Adrenal gland (tissue), 12 donors: Measurements from ENCODE around the gene DGKH. TPM values are rescaled to one million over a fixed set of nuclear protein-coding genes. Genes with fewer than 3 reads are reported as not detected.

ENCODE experiments used
- DNase-seq, 7 donors: peaks; one replicate each; pipeline ENCODE4 v3.0.0-alpha.2; 2019 to 2020
- H3K27ac ChIP-seq, 5 donors: fragments of 200-600 bp; sonication (generic) in 4 of 5; 1 replicate in 3 of 5; 2 replicates in 2 of 5; pipeline versions ENCODE4 v1.5.1 to v1.8.0; 2016 to 2020; ENCODE audit warnings: mild to moderate bottlenecking in 1 of 5
- H3K27me3 ChIP-seq: fragments of 200-600 bp; 2 replicates; pipeline ENCODE4 v1.8.0; 2021
- H3K36me3 ChIP-seq, 2 donors: fragments of 200-600 bp; replicated peaks in 1 of 2; 1 replicate in 1 of 2; 2 replicates in 1 of 2; pipeline versions ENCODE4 v1.5.1 to v1.8.0; 2018 to 2022
- H3K4me1 ChIP-seq, 2 donors: fragments of 200-600 bp; replicated peaks in 1 of 2; 1 replicate in 1 of 2; 2 replicates in 1 of 2; pipeline versions ENCODE4 v1.5.1 to v1.8.0; 2018 to 2021
- H3K4me3 ChIP-seq, 4 donors: fragments of 200-600 bp; sonication (generic) in 3 of 4; one replicate each; pipeline ENCODE4 v1.5.1; 2016 to 2018
- H3K9me3 ChIP-seq, 3 donors: fragments of 200-600 bp; sonication (generic) in 1 of 3; replicated peaks in 1 of 3; 1 replicate in 2 of 3; 2 replicates in 1 of 3; pipeline versions ENCODE4 v1.5.1 to v1.8.0; 2016 to 2021
- POLR2A ChIP-seq, 2 donors: fragments of 450-650 bp; IDR thresholded peaks; one replicate each; pipeline ENCODE4 v1.6.1; 2017; ENCODE audit warnings: antibody characterized with exemption in 2 of 2, mild to moderate bottlenecking in 2 of 2, moderate library complexity in 1 of 2
- WGBS, 4 donors: extraction: QIAGEN DNeasy Blood & Tissue Kit in 2 of 4; methylation state at CpG; one replicate each; pipeline versions ENCODE4 v1.1.5 to v1.1.7; 2013 to 2017; 5-methylcytosine and 5-hydroxymethylcytosine counted together
- intact Hi-C, 2 donors: fragments of 100-400 bp; cut with DNase I; formaldehyde crosslinking; loops; one replicate each; pipeline versions ENCODE4 v1.14.1 to v1.15.0; 2022 to 2023
- polyA plus RNA-seq, 3 donors: library from polyadenylated mRNA; stranded (reverse); fragments of 200-250 nt in 2 of 3; fragments of 350-450 nt in 1 of 3; fragmentation: Illumina TruSeq in 1 of 3; extraction: RNeasy Lipid Tissue Mini Kit (QIAGEN cat#74804) in 1 of 3; gene quantifications; one replicate each; pipeline ENCODE4 v1.2.3, GENCODE V29; 2013 to 2014
- total RNA-seq, 9 donors: library from RNA; depleted of rRNA in 4 of 9; stranded (reverse); fragments of >200 nt in 4 of 9; fragments of 120-200 nt in 1 of 9; fragmentation: NEBNext Ultra II Directional in 1 of 9; extraction: Animal tissue kit (Norgen Biotek cat#: 25700) in 1 of 9; gene quantifications; one replicate each; pipeline versions ENCODE4 v1.1.0 to v1.2.4, GENCODE V29; 2013 to 2023
- TF ChIP-seq, protein P1 (sequence below), 6 experiments: fragments of 450-650 bp in 4 of 6; fragments of 200-600 bp in 2 of 6; sonication (generic) in 1 of 6; IDR thresholded peaks; 1 replicate in 5 of 6; 2 replicates in 1 of 6; pipeline versions ENCODE4 v1.5.1 to v1.8.0; 2016 to 2021; ENCODE audit warnings: antibody characterized with exemption in 6 of 6, mild to moderate bottlenecking in 2 of 6, moderate library complexity in 1 of 6
- donor health status: healthy with polysubstance abuse.
- donor health status: Bipolar disorder and iron deficiency.
- donor health status: DM: yes; HTN: yes; CAD: no.
- donor health status: DM: no; HTN: no; CAD: no.
- donor health status: DM: no; HTN: no; CAD: no.
- donor health status: DM: yes; HTN: yes; CAD: no.

DGKH gene
- total and polyA plus RNA-seq, 12 donors, result 0.81 to 7.1 (median 3.6) TPM

DNA sequence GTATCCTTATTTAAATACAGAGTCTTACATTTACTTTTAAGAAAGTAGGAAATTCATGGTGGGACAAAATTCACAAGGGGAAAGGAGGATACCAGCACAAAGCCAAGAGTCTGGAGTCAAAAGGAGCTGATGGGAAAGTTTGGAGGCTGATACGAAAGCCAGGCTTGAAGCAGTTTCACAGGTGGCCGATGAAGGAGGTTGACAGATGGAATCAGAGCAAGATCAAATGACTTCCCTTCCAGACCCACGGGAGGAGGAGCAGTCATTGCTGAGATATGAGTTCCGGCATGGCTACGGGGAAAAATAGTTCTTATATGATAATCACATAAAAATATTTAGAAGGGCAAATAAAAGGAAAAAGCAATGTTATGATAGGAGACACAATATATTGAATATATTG is 65.0 kb downstream of the DGKH start:
- no peaks in the 10 kb centered on the region for H3K4me1 ChIP-seq
- H3K27me3 ChIP-seq, result no peaks in the 10 kb centered on the region
- H3K4me3 ChIP-seq, result no peak overlapping the region
- DNase-seq, result no peak
- no peaks in the 10 kb centered on the region for H3K36me3 ChIP-seq
- TF ChIP-seq, protein P1, sequence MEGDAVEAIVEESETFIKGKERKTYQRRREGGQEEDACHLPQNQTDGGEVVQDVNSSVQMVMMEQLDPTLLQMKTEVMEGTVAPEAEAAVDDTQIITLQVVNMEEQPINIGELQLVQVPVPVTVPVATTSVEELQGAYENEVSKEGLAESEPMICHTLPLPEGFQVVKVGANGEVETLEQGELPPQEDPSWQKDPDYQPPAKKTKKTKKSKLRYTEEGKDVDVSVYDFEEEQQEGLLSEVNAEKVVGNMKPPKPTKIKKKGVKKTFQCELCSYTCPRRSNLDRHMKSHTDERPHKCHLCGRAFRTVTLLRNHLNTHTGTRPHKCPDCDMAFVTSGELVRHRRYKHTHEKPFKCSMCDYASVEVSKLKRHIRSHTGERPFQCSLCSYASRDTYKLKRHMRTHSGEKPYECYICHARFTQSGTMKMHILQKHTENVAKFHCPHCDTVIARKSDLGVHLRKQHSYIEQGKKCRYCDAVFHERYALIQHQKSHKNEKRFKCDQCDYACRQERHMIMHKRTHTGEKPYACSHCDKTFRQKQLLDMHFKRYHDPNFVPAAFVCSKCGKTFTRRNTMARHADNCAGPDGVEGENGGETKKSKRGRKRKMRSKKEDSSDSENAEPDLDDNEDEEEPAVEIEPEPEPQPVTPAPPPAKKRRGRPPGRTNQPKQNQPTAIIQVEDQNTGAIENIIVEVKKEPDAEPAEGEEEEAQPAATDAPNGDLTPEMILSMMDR (IDR thresholded peaks at IDR 0.05), result no peak
- no peak for TF ChIP-seq POLR2A (IDR thresholded peaks at IDR 0.05)
- 66 to 77% (median 73%) methylated on average over 5 of the region's 5 CpGs for WGBS, 4 donors
- H3K9me3 ChIP-seq, result no peaks in the 10 kb centered on the region
- intact Hi-C loops, result loop anchor here (5.0 to 10.0 kb wide), 2 partner anchors 446 to 699 kb away; no protein-coding TSS in a partner anchor
- no peak overlapping the region for H3K27ac ChIP-seq

DNA sequence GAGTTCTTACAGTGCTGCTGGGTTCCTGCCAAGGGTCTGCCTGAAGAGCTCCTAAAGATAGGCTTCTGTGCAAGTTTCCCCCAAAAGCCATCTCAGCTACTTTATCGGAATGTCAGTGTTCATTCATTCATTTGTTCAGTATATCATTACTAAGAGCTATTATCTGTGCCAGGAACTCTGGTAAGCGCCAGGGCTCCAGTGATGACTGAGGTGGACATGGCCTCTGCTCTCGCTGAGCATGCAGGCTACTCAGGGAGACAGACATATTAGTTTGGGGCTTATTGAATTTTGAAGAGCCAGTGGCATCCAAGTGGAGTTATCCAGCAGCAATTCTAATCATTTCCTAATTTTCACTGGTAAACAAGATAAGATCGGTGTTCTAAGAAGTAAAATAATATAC is 65.8 kb downstream of the DGKH start:
- Histone ChIP-seq H3K36me3 (no peaks in the 10 kb centered on the region), H3K4me3 (no peak overlapping the region), H3K27me3 (no peaks in the 10 kb centered on the region), H3K27ac (no peak overlapping the region), H3K9me3 (no peaks in the 10 kb centered on the region), H3K4me1 (no peaks in the 10 kb centered on the region)
- TF ChIP-seq, protein P1 (IDR thresholded peaks at IDR 0.05), result no peak
- no peak for TF ChIP-seq POLR2A (IDR thresholded peaks at IDR 0.05)
- intact Hi-C loops, result loop anchor here (5.0 to 10.0 kb wide), 2 partner anchors 447 to 699 kb away; no protein-coding TSS in a partner anchor
- WGBS, 4 donors, result 69 to 87% (median 77%) methylated on average over 4 of the region's 4 CpGs
- DNase-seq, result no peak

DNA sequence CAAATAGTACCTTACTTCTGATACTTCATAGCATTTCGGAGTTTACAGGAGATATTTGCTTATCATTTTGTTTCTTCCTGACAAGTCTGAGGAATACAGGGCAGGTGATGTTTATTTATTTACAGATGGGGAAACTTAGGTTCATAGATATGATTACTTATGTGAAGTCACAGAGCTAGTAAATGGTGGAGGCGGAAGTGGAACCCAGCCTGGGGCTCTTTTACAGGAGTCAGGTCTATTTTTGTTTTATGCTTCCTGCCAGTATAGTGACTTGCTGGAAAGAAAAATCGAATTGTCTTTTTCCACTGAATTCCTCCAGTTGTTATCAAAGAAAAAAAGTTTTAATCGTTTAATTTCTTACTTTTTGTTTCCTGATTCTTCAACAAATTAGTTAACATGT is 66.5 kb downstream of the DGKH start:
- no peaks in the 10 kb centered on the region for H3K9me3 ChIP-seq
- 72 to 76% (median 74%) methylated on average over 4 of the region's 4 CpGs for WGBS, 4 donors
- no peak overlapping the region for H3K27ac ChIP-seq
- no peak for DNase-seq
- no peaks in the 10 kb centered on the region for H3K36me3 ChIP-seq
- H3K4me3 ChIP-seq, result no peak overlapping the region
- TF ChIP-seq, protein P1 (IDR thresholded peaks at IDR 0.05), result no peak
- intact Hi-C loops, result loop anchor here (5.0 to 10.0 kb wide), 2 partner anchors 448 to 700 kb away; no protein-coding TSS in a partner anchor
- no peaks in the 10 kb centered on the region for H3K27me3 ChIP-seq
- H3K4me1 ChIP-seq, result no peaks in the 10 kb centered on the region

DNA sequence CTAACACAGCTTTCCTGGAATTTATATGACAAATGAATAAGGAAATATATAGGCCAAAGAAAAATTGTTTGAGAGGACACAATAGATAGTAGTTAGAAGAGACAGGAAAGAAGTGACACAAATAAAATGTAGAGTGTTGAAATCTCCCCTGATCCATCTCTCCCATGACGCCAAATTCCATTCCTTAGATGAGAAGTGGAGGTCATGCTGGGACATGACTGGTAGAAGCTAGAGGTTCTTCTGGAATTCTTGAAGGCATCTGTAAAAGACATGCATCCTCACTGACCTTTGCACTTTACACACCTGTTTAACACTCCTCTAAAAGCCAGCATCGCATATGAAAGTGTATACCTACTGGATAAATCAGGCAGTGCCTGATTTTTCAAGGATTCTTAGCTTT is 67.8 kb downstream of the DGKH start:
- H3K27me3 ChIP-seq, result no peaks in the 10 kb centered on the region
- no peak for DNase-seq
- H3K27ac ChIP-seq, result no peak overlapping the region
- TF ChIP-seq POLR2A (IDR thresholded peaks at IDR 0.05), result no peak
- TF ChIP-seq, protein P1 (IDR thresholded peaks at IDR 0.05), result no peak
- no peaks in the 10 kb centered on the region for H3K4me1 ChIP-seq
- intact Hi-C loops, result loop anchor here in 1 of 2 donors (10.0 kb wide), 1 partner anchor 701 kb away; no protein-coding TSS in a partner anchor
- no peaks in the 10 kb centered on the region for H3K36me3 ChIP-seq
- 81 to 91% (median 87%) methylated on average over 2 of the region's 2 CpGs for WGBS, 4 donors
- H3K9me3 ChIP-seq, result no peaks in the 10 kb centered on the region
- no peak overlapping the region for H3K4me3 ChIP-seq
